ENCODE results near the gene BLMH. TPM values are rescaled to one million over a fixed set of nuclear protein-coding genes. Genes with fewer than 3 reads are reported as not detected.

The BLMH gene
- total and polyA plus RNA-seq, 2 donors (not counting 1 experiment from before 2014, with no cell fraction given): 23.0 to 26.1 TPM

DNA sequence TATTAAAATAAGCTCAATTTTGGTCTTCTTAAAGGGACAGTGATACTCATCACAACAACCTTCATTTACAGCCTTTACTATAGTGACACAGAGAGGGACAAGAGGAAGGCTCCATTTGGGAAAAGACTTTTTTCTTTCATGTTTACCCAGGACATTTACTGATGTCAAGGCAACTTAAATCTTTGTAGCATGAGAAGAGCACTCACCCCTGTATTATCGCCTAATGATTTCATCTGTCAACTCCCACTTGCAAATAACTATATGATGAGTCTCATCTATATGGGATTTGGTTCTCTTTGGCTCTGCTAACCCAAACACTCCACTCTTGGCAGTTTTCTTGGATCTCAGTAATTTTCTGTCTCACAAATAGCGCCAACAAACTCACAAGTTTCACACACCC lies 24.1 kb downstream of the BLMH start:
- TF ChIP-seq EZH2 (IDR thresholded peaks at IDR 0.05; ENCODE audit: low read length, missing control alignments): no peak
- Histone ChIP-seq H3K36me3 (ENCODE audit: control insufficient read depth, insufficient read depth, low read length) (peaks cover 4% of the 10 kb centered on the region), H3K4me2 (ENCODE audit: extremely low read depth, insufficient read depth, low read length) (no peak overlapping the region), H2AFZ (ENCODE audit: low read length) (no peak overlapping the region), H3K4me3 (replicated peaks in 1 of 4; ENCODE audit: control extremely low read depth in 1 of 4, insufficient read depth in 1 of 4, low read depth in 3 of 4, low read length in 4 of 4) (no peak overlapping the region), H3K27ac (ENCODE audit: insufficient read depth, low read length) (no peak overlapping the region), H3K9me3 (ENCODE audit: control insufficient read depth, insufficient read depth, low read depth, low read length) (no peaks in the 10 kb centered on the region), H3K4me1 (ENCODE audit: control insufficient read depth, extremely low read depth, insufficient read depth, low read length) (no peaks in the 10 kb centered on the region), H3K79me2 (ENCODE audit: control insufficient read depth, insufficient read depth, low read length) (no peaks in the 10 kb centered on the region), H4K20me1 (ENCODE audit: control insufficient read depth, extremely low read depth, insufficient read depth, low read length) (no peaks in the 10 kb centered on the region), H3K27me3 (ENCODE audit: control insufficient read depth, insufficient read depth, low read length) (no peaks in the 10 kb centered on the region), H3K9ac (ENCODE audit: insufficient read depth, low read length) (no peak overlapping the region)
- DNase-seq (ENCODE audit: low read depth in 2 of 2): peak in 1 of 2 donors; percentile 69

DNA sequence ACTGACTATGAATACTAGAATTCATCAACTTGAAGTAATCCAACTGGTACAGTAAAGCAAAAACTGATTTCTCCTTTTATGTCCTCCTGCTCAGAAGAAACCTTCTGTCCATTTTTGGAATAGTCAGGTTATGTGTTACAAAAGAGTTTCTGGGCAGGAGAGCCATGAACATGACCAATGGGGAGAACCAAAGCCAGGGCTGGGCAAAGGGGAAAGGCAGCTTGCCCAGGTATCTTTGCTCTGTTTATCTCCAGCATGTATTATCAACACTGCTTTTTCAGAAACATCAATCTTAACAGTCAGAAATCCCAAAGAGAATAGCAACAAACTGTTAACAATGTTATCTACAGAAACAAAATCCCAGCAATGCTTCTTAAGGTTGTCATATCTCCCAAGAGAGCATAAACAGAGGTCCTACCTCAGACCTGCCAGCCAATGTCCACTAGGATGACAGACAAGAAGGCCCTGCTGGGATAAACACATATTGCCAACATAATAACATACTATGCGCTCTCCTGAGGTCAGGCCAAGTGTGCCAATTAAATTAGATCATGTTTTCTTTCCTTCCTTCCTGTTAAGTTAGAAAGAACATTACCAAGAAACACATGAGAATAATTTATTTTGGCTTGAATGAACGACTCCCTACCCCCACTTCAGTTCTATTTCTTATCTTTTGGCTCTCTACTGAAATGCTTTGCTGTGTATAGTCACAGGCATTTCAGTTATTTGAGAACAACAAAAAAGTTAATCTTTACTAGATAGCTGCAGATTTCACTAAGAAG lies 28.0 kb downstream of the BLMH start:
- Histone ChIP-seq H4K20me1 (ENCODE audit: control insufficient read depth, extremely low read depth, insufficient read depth, low read length) (no peaks in the 10 kb centered on the region), H3K4me3 (replicated peaks in 1 of 4; ENCODE audit: control extremely low read depth in 1 of 4, insufficient read depth in 1 of 4, low read depth in 3 of 4, low read length in 4 of 4) (no peak overlapping the region), H3K4me1 (ENCODE audit: control insufficient read depth, extremely low read depth, insufficient read depth, low read length) (no peaks in the 10 kb centered on the region), H3K27me3 (ENCODE audit: control insufficient read depth, insufficient read depth, low read length) (no peaks in the 10 kb centered on the region), H3K9ac (ENCODE audit: insufficient read depth, low read length) (no peak overlapping the region), H2AFZ (ENCODE audit: low read length) (no peak overlapping the region), H3K4me2 (ENCODE audit: extremely low read depth, insufficient read depth, low read length) (no peak overlapping the region), H3K9me3 (ENCODE audit: control insufficient read depth, insufficient read depth, low read depth, low read length) (no peaks in the 10 kb centered on the region), H3K36me3 (ENCODE audit: control insufficient read depth, insufficient read depth, low read length) (no peaks in the 10 kb centered on the region), H3K27ac (ENCODE audit: insufficient read depth, low read length) (no peak overlapping the region), H3K79me2 (ENCODE audit: control insufficient read depth, insufficient read depth, low read length) (no peaks in the 10 kb centered on the region)
- TF ChIP-seq EZH2 (IDR thresholded peaks at IDR 0.05; ENCODE audit: low read length, missing control alignments): no peak
- TF ChIP-seq, protein P1, sequence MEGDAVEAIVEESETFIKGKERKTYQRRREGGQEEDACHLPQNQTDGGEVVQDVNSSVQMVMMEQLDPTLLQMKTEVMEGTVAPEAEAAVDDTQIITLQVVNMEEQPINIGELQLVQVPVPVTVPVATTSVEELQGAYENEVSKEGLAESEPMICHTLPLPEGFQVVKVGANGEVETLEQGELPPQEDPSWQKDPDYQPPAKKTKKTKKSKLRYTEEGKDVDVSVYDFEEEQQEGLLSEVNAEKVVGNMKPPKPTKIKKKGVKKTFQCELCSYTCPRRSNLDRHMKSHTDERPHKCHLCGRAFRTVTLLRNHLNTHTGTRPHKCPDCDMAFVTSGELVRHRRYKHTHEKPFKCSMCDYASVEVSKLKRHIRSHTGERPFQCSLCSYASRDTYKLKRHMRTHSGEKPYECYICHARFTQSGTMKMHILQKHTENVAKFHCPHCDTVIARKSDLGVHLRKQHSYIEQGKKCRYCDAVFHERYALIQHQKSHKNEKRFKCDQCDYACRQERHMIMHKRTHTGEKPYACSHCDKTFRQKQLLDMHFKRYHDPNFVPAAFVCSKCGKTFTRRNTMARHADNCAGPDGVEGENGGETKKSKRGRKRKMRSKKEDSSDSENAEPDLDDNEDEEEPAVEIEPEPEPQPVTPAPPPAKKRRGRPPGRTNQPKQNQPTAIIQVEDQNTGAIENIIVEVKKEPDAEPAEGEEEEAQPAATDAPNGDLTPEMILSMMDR (conservative IDR thresholded peaks at IDR 0.05 in 1 of 2, IDR thresholded peaks at IDR 0.05 in 1 of 2; ENCODE audit: low read depth in 1 of 2, low read length in 2 of 2): no peak
- peak in 1 of 2 donors; percentile 82 for DNase-seq (ENCODE audit: low read depth in 2 of 2)

DNA sequence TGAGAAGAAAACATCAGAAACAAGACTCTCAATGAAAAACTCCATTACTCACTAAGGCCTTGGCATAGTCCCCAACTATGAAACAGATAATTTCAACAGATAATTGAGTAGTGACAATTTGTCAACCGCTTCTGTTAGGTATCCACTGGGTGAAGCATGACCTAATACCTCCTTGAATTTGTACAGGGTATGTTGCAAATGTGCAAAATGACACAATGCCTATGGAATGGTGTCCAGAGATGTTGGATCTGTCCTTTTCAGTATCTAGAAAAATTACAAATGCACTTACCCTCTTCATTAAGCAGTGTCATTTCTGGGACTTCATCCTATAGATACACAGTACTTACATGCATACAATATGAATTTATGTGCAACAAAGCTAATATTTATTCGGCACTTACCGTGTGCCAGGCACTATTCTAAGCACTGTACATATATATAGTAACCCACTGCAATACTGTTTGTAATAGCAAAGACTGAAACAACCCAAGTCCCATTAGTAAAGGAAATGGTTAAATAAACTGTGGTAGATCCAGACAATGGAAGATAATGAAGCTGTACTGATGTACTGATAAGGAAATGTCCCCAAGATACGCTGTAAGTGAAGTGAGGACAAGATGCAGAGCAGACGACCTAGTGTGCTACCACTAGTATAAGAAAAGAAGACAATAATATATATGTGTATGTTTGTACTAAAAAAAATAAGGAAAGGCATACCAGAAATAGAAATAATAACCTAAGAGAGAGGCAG lies 34.8 kb downstream of the BLMH start:
- Histone ChIP-seq H3K36me3 (ENCODE audit: control insufficient read depth, insufficient read depth, low read length) (no peaks in the 10 kb centered on the region), H3K9ac (ENCODE audit: insufficient read depth, low read length) (no peak overlapping the region), H3K27me3 (ENCODE audit: control insufficient read depth, insufficient read depth, low read length) (no peaks in the 10 kb centered on the region), H3K4me2 (ENCODE audit: extremely low read depth, insufficient read depth, low read length) (no peak overlapping the region), H3K9me3 (ENCODE audit: control insufficient read depth, insufficient read depth, low read depth, low read length) (no peaks in the 10 kb centered on the region), H3K79me2 (ENCODE audit: control insufficient read depth, insufficient read depth, low read length) (no peaks in the 10 kb centered on the region), H3K4me1 (ENCODE audit: control insufficient read depth, extremely low read depth, insufficient read depth, low read length) (no peaks in the 10 kb centered on the region), H2AFZ (ENCODE audit: low read length) (no peak overlapping the region), H3K27ac (ENCODE audit: insufficient read depth, low read length) (no peak overlapping the region), H3K4me3 (replicated peaks in 1 of 4; ENCODE audit: control extremely low read depth in 1 of 4, insufficient read depth in 1 of 4, low read depth in 3 of 4, low read length in 4 of 4) (no peak overlapping the region), H4K20me1 (ENCODE audit: control insufficient read depth, extremely low read depth, insufficient read depth, low read length) (no peaks in the 10 kb centered on the region)
- peak; percentile 28 to 52 for DNase-seq (ENCODE audit: low read depth in 2 of 2)
- TF ChIP-seq, protein P1 (conservative IDR thresholded peaks at IDR 0.05 in 1 of 2, IDR thresholded peaks at IDR 0.05 in 1 of 2; ENCODE audit: low read depth in 1 of 2, low read length in 2 of 2): no peak
- TF ChIP-seq EZH2 (IDR thresholded peaks at IDR 0.05; ENCODE audit: low read length, missing control alignments): no peak

Measured in fibroblast of lung (primary cell).